ENCODE measurements around the gene RNF38.

DNA sequence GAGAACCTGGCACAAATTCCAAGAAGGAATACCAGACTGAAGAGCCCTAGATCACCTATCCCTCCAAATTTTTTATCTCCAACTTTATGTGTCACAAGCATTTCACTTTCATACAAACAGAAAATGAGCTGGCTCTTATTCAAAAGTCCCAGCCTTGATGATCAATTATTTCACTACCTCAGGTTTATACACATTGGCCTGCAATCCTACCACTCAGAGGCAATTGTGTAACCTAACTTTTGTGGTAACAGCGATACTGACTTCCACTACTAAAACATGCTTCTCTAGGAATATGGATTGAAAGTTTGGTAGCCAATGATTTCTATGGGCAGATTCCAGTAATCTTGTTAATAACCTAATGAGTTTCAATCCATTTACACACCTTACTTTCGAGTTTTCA lies 10.5 kb downstream of the RNF38 start:
- TF ChIP-seq ESRRG (CRISPR knock-in tag; IDR thresholded peaks at IDR 0.05), result no peak
- TF ChIP-seq ZNF565 (CRISPR knock-in tag; conservative IDR thresholded peaks at IDR 0.05; ENCODE audit: low read depth), result no peak
- TF ChIP-seq, protein P1, sequence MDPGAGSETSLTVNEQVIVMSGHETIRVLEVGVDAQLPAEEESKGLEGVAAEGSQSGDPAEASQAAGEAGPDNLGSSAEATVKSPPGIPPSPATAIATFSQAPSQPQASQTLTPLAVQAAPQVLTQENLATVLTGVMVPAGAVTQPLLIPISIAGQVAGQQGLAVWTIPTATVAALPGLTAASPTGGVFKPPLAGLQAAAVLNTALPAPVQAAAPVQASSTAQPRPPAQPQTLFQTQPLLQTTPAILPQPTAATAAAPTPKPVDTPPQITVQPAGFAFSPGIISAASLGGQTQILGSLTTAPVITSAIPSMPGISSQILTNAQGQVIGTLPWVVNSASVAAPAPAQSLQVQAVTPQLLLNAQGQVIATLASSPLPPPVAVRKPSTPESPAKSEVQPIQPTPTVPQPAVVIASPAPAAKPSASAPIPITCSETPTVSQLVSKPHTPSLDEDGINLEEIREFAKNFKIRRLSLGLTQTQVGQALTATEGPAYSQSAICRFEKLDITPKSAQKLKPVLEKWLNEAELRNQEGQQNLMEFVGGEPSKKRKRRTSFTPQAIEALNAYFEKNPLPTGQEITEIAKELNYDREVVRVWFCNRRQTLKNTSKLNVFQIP (CRISPR knock-in tag; IDR thresholded peaks at IDR 0.05; ENCODE audit: borderline replicate concordance, low read depth), result no peak
- no peak for TF ChIP-seq ZNF70 (CRISPR knock-in tag; IDR thresholded peaks at IDR 0.05)
- no peak for TF ChIP-seq OSR1 (CRISPR knock-in tag; IDR thresholded peaks at IDR 0.05)
- TF ChIP-seq GLIS3 (CRISPR knock-in tag; IDR thresholded peaks at IDR 0.05), result no peak
- TF ChIP-seq ZFP3 (CRISPR knock-in tag; IDR thresholded peaks at IDR 0.05), result no peak
- no peak for TF ChIP-seq PPARA (CRISPR knock-in tag; IDR thresholded peaks at IDR 0.05; ENCODE audit: borderline replicate concordance)
- TF ChIP-seq TOX (CRISPR knock-in tag; IDR thresholded peaks at IDR 0.05; ENCODE audit: borderline replicate concordance), result no peak
- TF ChIP-seq, protein P2, sequence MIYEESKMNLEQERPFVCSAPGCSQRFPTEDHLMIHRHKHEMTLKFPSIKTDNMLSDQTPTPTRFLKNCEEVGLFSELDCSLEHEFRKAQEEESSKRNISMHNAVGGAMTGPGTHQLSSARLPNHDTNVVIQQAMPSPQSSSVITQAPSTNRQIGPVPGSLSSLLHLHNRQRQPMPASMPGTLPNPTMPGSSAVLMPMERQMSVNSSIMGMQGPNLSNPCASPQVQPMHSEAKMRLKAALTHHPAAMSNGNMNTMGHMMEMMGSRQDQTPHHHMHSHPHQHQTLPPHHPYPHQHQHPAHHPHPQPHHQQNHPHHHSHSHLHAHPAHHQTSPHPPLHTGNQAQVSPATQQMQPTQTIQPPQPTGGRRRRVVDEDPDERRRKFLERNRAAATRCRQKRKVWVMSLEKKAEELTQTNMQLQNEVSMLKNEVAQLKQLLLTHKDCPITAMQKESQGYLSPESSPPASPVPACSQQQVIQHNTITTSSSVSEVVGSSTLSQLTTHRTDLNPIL (CRISPR knock-in tag; IDR thresholded peaks at IDR 0.05; ENCODE audit: low read depth), result no peak
- TF ChIP-seq, protein P3, sequence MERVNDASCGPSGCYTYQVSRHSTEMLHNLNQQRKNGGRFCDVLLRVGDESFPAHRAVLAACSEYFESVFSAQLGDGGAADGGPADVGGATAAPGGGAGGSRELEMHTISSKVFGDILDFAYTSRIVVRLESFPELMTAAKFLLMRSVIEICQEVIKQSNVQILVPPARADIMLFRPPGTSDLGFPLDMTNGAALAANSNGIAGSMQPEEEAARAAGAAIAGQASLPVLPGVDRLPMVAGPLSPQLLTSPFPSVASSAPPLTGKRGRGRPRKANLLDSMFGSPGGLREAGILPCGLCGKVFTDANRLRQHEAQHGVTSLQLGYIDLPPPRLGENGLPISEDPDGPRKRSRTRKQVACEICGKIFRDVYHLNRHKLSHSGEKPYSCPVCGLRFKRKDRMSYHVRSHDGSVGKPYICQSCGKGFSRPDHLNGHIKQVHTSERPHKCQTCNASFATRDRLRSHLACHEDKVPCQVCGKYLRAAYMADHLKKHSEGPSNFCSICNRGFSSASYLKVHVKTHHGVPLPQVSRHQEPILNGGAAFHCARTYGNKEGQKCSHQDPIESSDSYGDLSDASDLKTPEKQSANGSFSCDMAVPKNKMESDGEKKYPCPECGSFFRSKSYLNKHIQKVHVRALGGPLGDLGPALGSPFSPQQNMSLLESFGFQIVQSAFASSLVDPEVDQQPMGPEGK (CRISPR knock-in tag; IDR thresholded peaks at IDR 0.05; ENCODE audit: borderline replicate concordance), result no peak
- no peak for TF ChIP-seq ZC3H10 (CRISPR knock-in tag; IDR thresholded peaks at IDR 0.05)
- no peak for TF ChIP-seq ISL1 (CRISPR knock-in tag; IDR thresholded peaks at IDR 0.05)
- TF ChIP-seq RARB (CRISPR knock-in tag; IDR thresholded peaks at IDR 0.05), result no peak

All from SK-N-SH treated with all-trans-retinoic acid at 6 μM for 48 hours (cell line).